ENCODE measurements around the gene NUMBL. TPM values are rescaled to one million over a fixed set of nuclear protein-coding genes. Genes with fewer than 3 reads are reported as not detected.
"Not testable (repeated sequence)": the region's sequence is repeated elsewhere in the genome, so short reads cannot be mapped to it uniquely, and the experiment has no call there.

Gene NUMBL
- 63.8 TPM for total RNA-seq
- long read RNA-seq, partial matches to known transcripts, result 6 of 7 reads
- long read RNA-seq, other reads (novel, unspliced or antisense), result 1 of 7 reads

DNA sequence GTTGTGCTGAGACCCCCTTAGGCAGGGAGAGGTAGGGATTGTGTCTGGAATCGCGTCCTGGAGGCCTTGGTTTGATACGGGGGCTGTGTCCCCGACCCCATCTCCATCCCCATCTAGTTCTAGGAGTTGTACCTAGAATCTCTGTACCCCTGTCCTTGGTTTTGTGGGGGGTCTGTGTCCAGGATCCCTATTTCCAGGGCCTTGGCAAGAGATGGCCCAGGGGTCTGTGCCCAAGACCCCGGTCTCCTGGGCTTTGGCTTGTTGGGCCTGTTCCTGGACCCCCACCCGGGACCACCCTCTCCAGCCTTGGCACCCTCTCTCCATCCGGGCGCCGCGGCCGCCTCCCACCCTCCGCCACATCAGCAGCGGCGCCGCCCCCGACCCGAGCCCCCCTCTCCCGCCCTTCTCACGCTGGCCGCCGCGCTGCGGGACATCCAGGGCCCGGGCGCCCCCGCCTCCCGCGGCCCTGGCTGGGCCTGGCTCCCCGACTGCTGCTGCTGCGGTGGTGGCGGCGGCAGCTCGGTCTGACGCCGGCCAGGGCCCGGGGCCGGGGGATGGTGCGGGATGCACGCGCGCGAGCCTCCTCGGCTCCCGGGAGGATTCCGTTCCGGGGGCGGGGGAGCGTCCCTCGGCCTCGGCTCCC lies at the start of gene NUMBL:
Gene NUMBL, minus strand, starts transcription at position 602 of the 643 bp plus-strand sequence. Its CDS starts 168 bp downstream, at position 434.
- DNase-seq (ENCODE audit: low spot score), result no peak

DNA sequence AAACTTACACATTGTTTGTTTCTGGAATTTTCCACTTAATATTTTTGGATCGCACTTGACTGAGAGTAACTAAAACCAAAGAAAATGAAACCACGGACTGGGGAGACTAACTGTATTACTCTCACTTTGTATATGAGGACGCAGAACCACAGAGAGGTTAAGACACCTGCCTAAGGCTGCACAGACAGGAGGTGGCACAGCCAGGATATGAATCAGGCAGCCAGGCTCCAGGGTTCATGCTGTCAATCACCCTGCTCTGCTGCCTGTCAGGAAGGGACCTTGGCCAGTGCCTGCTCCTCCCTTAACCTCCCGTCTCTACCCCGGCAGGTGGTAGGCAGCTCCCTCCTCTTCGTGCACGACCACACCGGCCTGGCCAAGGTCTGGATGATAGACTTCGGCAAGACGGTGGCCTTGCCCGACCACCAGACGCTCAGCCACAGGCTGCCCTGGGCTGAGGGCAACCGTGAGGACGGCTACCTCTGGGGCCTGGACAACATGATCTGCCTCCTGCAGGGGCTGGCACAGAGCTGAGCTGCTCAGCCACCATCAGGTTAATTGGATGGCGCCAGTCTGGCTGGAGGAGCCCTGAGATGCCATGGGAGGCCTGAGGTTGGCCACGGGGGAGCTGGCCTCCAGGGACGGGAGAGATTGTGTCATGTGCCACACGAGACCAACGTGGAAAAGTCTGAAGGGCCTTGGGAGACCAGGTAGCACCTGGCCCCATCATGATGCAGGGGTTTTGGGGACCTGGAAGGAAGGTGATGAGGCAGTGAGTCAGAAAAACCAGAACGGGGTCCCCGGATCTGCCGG lies 48.8 kb upstream of the NUMBL start:
- DNase-seq (ENCODE audit: low spot score), result no peak

GRCh38 chr19:40737102-40737644 lies 46.7 kb upstream of the NUMBL start:
- DNase-seq (ENCODE audit: low spot score), result no peak

GRCh38 chr19:40736661-40737060 lies 46.2 kb upstream of the NUMBL start:
- no peak for DNase-seq (ENCODE audit: low spot score)

- no peak for DNase-seq (ENCODE audit: low spot score)
These were observed 44.7 kb upstream of the NUMBL start for GRCh38 chr19:40735013-40735771.

DNA sequence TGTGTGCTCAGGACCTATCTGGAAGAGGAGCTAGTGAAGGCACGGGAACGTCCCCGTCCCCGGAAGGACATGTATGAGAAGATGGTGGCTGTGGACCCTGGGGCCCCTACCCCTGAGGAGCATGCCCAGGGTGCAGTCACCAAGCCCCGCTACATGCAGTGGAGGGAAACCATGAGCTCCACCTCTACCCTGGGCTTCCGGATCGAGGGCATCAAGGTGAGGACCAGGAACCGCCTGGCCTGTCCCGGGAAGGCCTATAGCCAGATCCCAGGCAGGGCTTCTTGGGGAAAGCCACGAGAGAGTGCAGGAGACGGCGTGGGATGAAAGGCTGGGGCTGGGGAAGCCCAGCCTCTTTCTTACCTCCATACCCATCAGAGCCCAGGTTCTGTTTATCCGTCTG lies 42.7 kb upstream of the NUMBL start:
- DNase-seq (ENCODE audit: low spot score), result no peak

GRCh38 chr19:40732304-40732703 lies 41.9 kb upstream of the NUMBL start:
- not testable (repeated sequence) for DNase-seq (ENCODE audit: low spot score)

- not testable (repeated sequence) for DNase-seq (ENCODE audit: low spot score)
These were observed 39.6 kb upstream of the NUMBL start for GRCh38 chr19:40730065-40730464.

DNA sequence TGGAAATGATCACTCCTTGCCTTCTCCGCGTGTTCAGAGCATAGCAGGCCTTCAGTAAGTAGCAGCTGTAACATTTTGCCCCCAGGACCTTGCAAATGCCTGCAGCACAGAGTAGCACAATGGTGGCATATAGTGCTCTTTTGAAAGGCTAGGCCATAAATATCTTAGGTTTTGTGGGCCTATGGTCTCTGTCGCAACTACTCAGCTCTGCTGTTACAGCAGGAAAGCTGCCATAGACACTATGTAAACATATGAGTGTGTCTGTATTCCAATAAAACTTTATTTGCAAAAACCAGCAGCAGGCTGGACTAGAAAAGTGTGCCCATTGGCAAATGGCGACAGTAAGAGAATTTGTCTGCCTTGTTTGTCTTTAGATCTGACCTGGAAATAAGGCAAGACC lies 35.8 kb upstream of the NUMBL start:
- DNase-seq (ENCODE audit: low spot score), result no peak

- no peak for DNase-seq (ENCODE audit: low spot score)
These were observed 34.4 kb upstream of the NUMBL start for GRCh38 chr19:40724855-40725254.

DNA sequence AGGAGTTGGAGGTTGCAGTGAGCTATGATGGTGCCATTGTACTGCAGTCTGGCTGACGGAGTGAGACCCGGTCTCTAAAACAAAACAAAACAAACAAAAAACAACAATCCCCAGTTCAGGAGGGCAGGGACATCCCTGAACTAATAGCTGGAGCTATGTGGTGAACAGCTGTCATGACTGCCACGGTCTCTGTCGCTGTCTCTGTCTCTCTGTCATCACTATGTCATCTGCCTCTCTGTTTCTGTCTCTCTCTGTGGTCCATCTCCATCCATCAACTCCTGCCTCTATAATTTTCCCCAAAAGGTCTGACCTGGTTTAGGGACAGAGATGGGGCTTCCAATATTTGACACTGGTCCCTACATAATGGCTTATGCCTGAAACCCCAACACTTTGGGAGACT lies 33.9 kb upstream of the NUMBL start:
- DNase-seq (ENCODE audit: low spot score), result no peak

DNA sequence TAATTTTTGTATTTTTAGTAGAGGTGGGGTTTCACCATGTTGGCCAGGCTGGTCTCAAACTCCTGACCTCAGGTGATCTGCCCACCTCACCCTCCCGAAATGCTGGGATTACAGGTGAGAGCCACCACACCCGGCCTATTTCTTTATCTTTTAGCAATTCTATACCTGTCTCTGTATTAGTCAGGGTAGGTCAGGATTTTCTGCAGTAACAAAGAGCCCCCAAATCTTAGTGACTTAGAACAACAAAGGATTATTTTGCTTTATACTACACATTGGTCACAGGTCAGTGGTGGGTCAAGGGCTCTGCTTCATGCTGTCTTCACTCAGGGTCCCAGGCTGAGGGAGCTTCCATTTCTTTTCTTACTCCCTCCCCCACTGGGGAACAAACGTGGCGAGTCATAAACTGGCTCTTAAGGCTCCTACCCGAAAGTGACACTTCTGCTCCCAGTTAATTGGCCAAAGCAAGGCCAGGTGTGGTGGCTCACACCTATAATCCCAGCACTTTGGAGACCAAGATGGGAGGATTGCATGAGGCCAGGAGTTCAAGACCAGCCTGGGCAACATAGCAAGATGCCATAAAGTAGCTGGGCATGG lies 33.3 kb upstream of the NUMBL start:
- DNase-seq (ENCODE audit: low spot score), result no peak

GRCh38 chr19:40721936-40722661 lies 31.6 kb upstream of the NUMBL start:
- no peak for DNase-seq (ENCODE audit: low spot score)

DNA sequence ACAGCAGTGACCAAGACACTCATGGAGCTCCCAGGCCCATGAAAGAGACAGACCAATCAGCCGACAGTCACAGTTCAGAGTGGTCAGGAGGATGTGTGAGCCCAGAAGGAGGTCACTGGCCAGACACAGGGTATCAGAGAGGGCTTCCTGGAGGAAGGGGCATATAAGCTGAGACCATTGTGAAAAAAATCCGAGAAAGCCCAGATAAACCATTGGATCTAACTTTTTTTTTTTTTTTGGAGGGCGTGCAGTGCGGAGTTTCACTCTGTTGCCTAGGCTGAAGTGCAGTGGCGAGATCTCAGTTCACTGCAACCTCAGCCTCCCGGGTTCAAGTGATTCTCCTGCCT lies 30.7 kb upstream of the NUMBL start:
- no peak for DNase-seq (ENCODE audit: low spot score)

DNA sequence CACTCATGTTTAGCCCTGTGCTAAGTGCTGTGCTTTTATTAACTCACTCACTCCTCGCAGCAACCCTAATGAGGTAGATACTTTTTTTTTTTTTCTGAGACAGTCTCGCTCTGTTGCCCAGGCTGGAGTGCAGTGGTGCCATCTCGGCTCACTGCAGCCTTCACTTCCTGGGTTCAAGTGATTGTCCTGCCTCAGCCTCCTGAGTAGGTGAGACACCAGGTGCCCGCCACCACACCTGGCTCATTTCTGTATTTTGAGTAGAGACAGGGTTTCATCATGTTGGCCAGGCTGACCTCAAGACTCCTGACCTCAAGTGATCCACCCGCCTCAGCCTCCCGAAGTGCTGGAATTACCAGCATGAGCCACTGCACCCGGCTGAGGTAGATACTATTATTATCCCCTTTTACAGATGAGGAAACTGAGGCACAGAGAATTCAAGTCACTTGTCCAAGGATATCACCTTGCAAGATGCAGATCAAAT lies 29.0 kb upstream of the NUMBL start:
- no peak for DNase-seq (ENCODE audit: low spot score)

DNA sequence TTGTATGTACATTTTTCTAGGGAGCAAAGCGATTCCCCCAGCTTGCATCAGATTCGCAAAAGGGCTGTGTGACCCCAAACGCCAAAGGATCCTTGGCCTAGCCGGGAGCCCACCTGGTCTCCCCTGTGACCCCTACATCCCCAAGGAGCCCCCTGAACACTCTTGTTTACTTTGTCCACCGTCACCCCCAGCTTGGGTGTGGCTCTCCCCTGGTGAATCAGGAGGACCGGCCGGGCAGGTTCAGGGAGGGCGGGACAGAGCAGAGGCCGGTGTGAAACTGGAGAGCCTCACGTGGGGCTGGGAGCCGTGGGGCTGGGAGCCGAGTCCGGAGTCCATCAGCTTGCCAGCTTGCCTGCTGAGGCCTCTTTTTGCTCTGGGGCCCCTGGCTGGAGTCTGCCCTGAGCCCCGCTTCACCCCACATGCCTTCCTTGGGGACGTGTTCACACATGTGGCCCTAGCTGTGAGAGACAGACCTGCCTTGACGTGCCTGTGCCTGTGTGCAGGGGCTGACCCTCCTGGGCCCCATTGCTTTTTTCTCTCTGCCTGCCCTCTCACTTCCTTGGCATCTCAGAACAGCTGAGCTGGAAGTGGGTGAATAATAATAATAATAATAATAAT lies 28.4 kb upstream of the NUMBL start:
- DNase-seq (ENCODE audit: low spot score), result no peak

GRCh38 chr19:40717880-40718773 lies 27.7 kb upstream of the NUMBL start:
- no peak for DNase-seq (ENCODE audit: low spot score)

- no peak for DNase-seq (ENCODE audit: low spot score)
These were observed 27.0 kb upstream of the NUMBL start for GRCh38 chr19:40717325-40717879.

Data from mesenteric fat pad (tissue), 1 donor.